ENCODE data around the gene KRTAP5-9.
"Not testable (repeated sequence)": the region's sequence is repeated elsewhere in the genome, so short reads cannot be mapped to it uniquely, and the experiment has no call there.

The KRTAP5-9 gene

DNA sequence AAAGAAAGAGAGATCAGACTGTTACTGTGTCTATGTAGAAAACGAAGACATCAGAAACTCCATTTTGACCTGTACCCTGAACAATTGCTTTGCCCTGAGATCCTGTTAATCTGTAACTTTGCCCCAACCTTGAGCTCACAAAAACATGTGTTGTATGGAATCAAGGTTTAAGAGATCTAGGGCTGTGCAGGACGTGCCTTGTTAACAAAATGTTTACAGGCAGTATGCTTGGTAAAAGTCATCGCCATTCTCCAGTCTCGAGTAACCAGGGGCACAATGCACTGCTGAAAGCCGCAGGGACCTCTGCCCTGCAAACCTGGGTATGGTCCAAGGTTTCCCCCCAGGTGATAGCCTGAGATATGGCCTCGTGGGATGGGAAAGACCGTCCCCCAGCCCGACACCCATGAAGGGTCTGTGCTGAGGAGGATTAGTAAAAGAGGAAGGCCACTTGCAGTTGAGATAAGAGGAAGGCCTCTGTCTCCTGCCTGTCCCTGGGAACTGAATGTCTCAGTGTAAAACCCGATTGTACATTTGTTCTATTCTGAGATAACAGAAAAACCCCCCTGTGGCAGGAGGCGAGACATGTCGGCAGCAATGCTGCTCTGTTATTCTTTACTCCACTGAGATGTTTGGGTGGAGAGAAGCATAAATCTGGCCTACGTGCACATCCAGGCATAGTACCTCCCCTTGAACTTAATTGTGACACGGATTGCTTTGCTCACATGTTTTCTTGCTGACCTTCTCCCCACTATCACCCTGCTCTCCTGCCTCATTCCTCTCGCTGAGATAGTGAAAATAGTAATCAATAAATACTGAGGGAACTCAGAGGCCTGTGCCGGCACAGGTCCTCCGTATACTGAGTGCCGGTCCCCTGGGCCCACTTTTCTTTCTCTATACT is 13.3 kb upstream of the KRTAP5-9 start:
- DNase-seq (ENCODE audit: low spot score) = not testable (repeated sequence)

DNA sequence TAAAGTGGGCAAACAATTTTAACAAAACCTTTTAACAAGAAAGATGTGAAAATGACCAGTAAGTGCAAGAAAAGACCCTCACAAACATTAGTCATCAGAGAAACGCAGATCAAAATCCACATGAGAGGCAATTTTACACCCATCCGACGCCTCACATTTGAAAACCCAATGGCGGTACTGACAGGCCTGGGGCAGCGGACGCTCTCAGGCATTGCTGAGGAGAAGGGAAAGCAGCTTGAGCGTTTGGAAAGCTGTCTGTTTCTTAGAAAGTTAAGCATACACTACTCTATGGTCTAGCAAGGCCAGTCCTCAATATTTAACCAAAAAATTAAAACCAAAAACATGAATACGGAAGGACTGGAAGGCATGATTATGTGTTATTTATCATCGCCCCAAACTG is 12.4 kb upstream of the KRTAP5-9 start:
- no peak for DNase-seq (ENCODE audit: low spot score)

DNA sequence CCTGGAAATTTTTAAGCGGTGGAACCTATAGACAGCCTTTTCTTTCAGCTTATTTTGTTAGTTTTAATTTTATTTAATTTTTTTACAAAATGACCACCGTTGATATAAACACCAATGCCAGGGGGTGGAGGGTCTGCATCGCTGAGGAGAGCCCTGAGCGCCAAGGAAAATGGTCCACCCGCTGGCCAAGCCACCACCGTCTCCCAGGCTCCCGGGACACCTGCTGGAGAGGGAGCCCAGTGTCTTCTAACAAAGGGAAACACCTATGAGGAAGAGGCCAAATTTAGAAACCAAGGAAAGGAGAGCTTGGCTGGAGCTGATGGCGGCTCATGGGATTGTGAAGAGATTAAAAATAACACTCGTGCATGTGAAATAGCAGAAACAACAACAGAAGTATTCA is 10.7 kb upstream of the KRTAP5-9 start:
- DNase-seq (ENCODE audit: low spot score) = no peak

DNA sequence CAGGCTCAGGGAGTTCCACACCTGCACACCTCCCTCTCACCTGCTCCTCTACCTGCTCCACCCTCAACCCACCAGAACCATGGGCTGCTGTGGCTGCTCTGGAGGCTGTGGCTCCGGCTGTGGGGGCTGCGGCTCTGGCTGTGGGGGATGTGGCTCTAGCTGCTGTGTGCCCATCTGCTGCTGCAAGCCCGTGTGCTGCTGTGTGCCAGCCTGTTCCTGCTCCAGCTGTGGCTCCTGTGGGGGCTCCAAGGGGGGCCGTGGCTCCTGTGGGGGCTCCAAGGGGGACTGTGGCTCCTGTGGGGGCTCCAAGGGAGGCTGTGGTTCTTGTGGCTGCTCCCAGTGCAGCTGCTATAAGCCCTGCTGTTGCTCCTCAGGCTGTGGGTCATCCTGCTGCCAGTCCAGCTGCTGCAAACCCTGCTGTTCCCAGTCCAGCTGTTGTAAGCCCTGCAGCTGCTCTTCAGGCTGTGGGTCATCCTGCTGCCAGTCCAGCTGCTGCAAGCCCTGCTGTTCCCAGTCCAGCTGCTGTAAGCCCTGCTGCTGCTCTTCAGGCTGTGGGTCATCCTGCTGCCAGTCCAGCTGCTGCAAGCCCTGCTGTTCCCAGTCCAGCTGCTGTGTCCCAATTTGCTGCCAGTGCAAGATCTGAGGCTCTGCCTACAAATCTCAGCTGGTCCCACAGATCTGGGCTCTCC is 10.1 kb upstream of the KRTAP5-9 start, which contains the start of gene KRTAP5-8:
TSS of gene KRTAP5-8 (plus strand) at position 49 of the 689 bp plus-strand sequence. CDS start at position 80, 31 bp downstream.
- DNase-seq (ENCODE audit: low spot score) = not testable (repeated sequence)

DNA sequence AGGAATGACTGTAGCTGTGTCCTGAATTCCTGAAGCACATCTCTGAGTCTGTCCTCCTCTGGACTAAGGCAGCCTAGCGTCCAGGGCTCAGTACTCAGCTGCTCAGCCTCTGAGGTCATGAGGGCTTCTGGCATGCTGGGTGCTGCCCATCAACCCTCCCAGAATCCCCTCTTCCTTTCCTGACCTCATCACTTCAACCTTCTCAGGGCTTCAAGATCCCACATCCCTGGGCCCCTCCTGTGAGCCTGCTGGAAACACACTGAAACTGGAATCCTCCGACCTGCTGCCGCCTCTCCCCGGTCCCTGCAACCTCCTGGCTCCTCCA is 9.6 kb upstream of the KRTAP5-9 start:
- no peak for DNase-seq (ENCODE audit: low spot score)

DNA sequence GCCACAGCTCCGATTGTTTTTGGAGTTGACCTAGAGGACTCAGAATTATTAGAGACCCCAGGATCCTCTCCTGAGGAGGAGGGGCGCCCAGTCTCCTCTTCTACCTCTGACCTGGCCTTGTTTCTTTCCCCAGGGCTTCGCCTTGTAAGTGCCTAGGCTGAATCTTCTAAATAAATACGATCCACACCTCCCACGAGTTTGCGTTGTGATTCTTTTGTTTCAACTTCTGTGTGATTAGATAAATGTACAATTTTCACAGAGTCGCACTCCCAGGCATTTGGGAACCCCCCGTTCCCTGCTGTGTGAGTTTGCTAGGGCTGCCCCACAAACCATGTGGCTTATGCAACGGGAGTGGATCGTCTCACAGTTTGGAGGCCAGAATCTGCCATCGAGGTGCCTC is 9.2 kb upstream of the KRTAP5-9 start:
- DNase-seq (ENCODE audit: low spot score) = no peak

DNA sequence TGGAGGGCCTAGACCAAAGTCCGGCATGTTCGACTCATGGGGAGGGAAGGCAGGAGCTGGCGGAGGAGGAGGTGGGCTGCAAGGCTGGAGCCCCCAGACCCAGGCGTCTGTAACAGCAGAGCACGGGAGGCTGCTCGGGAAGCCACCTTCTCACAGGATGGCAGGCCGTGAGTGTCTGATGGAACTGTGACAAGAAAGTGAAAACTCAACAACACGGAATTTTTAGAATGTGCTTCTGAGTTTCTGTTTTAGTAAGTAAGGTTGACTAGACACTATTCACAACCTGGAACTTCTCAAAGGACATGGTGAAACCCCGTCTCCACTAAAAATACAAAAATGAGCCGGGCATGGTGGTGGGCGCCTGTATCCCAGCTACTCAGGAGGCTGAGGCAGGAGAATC is 8.2 kb upstream of the KRTAP5-9 start:
- DNase-seq (ENCODE audit: low spot score) = not testable (repeated sequence)

DNA sequence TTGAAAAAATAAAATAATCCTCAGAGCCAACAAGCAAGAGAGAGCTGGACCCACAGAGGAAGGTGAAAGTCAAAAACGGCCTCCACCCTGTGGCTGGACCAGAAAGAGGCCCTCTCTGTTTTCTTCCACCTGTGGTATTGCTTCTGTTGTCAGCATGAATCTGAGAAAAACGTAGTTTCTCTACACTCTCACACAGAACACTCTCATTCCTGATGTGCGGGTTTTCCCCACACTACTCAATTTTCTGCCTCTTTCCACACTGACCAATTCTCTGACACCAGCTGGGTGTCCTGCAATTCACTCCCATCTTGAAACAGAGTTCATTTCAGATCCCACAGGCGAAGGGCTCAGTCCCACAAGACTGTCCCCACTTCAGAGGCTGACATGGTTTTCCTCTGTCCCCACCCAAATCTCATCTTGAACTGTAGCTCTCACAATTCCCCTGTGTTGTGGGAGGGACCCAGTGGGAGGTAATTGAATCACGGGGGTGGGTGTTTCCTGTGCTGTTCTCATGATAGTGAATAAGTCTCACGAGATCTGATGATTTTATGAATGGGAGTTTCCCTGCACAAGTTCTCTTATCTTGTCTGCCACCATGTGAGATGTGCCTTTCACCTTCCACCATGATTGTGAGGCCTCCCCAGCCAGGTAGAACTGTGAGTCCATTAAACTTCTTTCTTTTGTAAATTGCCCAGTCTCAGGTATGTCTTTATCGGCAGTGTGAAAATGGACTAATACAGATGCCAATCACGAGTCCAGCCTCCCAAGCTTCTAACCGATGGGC is 7.5 kb upstream of the KRTAP5-9 start:
- not testable (repeated sequence) for DNase-seq (ENCODE audit: low spot score)

DNA sequence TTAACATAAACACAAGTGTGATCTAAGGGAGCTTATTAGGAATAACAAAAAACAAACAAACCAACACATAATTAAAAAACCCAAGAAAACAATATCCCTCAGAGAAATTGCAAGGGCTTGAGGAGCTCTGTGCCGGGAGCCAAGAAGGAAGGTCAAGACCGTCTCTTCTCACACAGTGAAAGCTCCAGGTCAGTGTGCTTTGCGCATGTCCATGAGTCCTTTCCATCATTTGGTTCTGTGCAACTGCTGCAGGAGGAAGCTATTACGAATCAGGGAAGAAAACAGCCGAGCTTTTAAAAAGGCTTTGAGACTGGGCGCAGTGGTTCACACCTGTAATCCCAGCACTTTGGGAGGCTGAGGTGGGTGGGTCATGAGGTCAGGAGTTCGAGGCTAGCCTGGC is 5.8 kb upstream of the KRTAP5-9 start:
- no peak for DNase-seq (ENCODE audit: low spot score)

DNA sequence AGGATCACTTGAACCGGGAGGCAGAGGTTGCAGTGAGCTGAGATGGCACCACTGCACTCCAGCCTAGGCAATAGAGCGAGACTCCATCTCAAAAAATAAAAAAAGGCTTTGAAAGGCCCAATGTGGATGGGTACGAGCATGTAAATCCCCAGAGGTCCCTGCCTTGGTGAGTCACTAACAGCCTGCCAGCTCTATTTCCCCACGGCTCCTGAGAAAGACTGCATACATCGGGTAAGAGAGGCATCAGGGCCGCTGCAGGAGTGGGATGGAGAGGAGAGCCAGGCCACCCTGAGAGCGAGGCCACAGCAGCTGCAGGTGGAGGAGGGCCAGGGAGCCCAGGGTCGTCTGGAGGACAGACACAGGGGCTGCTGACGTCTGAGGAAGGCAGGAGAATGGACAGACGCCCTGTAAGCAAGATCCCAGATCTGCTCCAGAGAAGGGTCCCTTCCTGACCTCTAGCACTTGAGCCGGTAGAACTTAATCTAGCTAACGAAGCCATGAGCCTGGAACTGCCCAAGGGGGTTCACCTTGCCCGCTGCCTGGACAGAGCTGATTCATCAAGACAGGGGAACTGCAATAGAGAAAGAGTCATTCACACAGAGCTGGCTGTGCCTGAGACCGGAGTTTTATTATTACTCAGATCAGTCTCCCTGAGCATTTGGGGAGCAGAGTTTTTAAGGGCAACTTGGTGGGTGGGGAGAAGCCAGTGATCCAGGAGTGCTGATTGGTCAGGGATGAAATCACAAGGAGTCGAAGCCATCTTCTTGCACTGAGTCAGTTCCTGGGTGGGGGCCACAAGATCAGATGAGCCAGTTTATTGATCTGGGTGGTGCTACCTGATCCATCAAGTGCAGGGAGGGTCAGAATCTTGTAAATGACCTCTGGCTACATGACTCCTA is 5.1 kb upstream of the KRTAP5-9 start:
- DNase-seq (ENCODE audit: low spot score) = no peak

DNA sequence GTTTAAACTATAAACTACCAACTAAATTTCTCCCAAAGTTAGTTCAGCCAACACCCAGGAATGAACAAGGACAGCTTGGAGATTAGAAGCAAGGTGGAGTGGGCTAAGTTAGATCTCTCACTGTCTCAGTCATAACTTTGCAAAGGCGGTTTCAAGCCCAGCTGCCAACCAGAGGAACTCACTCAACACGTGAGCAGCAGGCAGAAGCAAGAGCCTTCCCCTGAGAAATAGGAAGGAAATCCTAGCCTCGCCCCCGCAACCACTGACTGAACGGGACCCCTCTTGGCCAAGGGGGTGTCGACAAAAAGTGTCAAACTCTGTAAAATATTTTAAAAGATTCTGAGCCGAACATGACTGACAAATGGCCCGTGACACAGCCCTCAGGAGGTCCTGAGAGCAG is 4.4 kb upstream of the KRTAP5-9 start:
- no peak for DNase-seq (ENCODE audit: low spot score)

DNA sequence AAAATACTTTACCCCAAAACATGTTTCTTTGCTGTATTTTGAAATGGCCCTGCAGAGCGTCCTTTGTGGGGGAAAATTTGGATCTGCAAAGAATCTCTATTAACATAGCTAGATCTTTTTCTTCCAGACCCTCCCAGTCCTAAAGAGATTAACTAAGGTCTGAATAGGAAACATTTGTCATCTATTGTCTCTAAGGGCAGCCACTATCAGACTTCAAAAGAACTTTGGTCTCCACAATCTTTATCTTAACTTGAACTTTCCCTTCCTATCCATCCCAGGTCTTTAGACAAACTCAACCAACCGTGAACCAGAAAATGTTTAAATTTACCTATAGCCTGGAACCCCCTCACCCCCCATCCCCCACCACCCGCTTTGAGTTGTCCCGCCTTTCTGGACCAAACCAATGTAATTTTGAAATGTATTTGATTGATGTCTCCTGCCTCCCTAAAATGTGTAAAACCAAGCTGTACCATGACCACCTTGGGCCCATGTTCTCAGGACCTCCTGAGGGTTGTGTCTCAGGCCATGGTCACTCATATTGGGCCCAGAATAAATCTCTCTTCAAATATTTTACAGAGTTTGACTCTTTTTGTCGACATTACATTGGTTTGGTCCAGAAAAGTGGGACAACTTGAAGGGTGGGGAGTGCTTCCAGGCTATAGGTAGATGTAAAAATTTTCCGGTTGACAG is 3.5 kb upstream of the KRTAP5-9 start:
- no peak for DNase-seq (ENCODE audit: low spot score)

DNA sequence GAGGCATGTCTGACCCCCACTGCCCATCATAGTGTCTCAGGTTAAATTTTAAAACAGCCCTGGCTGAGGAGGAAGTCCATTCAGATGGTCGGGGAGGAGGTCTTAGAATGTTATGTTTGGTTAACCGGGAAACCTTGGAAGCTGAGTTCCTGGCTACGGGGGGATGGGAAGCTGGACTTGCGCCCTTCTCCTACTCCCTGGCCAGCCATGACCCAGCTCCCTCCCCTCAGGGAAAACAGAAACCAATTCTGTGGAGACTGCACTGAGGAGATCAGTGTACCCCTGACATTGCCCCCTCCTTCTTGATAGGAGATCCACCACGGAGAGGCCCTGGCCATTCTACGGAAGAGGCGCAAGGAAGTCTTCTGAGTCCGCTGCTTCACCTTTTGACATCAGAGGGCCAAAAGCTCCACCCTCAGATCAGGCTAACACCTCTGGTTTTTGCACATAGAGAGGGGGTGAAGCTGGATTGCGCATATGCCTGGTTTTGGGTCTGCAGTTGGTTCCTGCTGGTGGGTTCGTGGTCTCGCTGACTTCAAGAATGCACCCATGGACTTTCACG is 2.7 kb upstream of the KRTAP5-9 start:
- no peak for DNase-seq (ENCODE audit: low spot score)

DNA sequence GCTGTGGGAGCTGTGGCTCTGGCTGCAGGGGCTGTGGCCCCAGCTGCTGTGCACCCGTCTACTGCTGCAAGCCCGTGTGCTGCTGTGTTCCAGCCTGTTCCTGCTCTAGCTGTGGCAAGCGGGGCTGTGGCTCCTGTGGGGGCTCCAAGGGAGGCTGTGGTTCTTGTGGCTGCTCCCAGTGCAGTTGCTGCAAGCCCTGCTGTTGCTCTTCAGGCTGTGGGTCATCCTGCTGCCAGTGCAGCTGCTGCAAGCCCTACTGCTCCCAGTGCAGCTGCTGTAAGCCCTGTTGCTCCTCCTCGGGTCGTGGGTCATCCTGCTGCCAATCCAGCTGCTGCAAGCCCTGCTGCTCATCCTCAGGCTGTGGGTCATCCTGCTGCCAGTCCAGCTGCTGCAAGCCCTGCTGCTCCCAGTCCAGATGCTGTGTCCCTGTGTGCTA is 514 bp downstream of the KRTAP5-9 start:
- DNase-seq (ENCODE audit: low spot score) = no peak

DNA sequence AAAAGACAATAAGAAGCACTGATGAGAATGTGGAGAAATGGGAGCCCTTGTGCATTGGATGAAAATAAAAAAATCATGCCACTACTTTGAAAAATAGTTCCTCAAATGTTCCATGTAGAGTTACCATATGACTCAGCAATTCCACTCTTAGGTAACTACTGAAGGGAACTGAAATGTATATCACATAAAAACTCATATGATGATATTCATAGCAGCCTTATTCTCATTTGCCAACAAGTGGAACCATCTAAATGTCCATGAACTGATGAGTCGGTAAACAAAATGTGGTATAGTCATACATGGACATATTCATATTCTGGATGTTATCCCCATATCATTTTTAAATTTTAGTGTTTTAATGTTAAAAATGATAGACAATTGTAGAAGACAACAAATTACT is 3.5 kb downstream of the KRTAP5-9 start:
- no peak for DNase-seq (ENCODE audit: low spot score)

DNA sequence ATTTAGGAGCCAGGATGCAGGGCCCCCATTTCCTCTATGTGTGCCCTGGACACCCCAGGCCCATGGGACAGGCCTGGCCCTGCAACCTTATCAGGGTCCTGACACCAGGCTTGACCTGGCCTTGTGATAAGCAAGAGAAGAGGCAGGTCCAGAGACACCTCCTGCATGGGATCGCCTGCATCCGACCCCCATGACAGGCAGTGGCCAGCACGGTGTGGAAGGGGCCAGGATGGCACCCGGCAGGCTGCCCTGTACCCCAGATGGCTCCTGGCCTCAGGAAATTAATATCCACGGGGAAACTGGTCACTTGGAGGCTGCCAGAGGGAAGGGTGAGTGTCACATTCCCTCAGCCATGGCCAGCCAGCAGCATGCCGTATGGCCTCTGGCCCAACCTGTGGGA is 6.8 kb downstream of the KRTAP5-9 start:
- DNase-seq (ENCODE audit: low spot score) = no peak

DNA sequence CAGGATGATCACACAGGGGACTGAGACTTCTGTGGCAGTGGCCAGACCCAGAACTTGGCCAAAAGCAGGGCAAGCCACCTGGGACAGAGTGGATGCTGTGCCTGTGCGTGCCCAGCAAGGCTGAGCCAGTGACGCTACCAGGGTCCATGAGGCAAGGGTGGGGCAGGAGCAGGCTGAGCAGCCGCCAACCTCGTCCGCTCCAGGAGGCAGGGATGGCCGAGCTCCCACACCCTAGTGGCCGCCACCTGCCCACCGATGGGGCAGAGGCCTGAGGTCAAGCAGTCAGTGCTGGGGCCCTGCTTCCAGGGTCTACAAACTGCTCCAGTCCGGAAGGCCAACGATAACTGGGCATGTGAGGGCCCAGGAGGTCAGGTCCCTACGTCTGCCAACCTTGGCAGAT is 7.3 kb downstream of the KRTAP5-9 start:
- no peak for DNase-seq (ENCODE audit: low spot score)

DNA sequence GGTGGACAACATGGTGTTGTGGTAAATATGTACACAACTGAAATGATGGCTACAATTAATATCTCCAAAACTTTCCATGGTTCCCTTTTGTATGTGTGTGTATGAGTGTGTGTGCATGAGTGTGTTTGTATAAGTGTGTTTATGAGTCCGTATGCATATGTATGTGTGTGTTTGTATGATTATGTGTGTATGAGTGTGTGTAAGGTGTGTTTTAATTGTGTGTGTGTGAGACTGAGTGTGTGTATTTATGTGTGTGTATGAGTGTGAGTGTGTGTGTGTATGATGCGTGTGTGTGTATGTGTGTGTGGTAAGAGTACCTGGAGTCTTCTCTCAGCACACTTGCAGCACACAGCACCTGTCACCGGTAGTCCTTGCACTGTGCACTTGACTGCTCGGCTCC is 7.8 kb downstream of the KRTAP5-9 start:
- DNase-seq (ENCODE audit: low spot score) = no peak

DNA sequence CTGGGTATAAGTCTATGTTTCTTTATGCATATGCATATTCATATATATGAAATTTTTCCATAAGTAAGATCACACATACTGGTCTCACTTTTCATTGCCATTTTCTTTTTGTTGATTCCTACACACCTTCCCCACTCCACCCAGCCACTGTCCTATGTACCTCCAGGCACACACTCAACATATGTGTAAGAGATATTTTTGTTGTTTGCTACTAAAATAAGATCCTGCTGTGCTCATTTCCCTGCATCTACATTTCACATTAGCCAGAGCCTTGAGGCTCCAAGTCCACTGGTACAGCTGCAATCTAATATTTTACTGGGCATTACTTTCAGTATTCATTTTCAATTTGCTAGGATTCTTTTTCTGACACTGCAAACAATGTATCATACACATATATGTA is 9.0 kb downstream of the KRTAP5-9 start:
- no peak for DNase-seq (ENCODE audit: low spot score)

DNA sequence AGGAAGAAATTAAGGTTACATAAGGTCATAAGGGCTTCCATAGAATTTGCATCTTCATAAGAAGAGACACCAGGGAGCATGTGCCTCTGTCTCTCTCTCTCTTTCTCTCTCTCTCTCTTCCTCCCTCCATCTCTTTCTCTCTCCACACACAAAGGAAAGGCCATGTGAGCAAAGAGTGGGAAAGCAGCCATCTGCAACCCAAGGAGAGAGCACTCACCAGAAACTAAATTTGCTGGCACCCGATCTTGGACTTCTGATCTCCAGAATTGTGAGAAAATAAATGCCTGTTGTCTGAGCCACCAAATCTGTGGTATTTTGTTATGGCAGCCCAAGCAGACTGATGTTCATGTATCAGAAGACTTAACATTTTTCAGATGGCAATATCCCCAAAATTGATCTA is 10.8 kb downstream of the KRTAP5-9 start:
- peak; percentile 42 for DNase-seq (ENCODE audit: low spot score)

DNA sequence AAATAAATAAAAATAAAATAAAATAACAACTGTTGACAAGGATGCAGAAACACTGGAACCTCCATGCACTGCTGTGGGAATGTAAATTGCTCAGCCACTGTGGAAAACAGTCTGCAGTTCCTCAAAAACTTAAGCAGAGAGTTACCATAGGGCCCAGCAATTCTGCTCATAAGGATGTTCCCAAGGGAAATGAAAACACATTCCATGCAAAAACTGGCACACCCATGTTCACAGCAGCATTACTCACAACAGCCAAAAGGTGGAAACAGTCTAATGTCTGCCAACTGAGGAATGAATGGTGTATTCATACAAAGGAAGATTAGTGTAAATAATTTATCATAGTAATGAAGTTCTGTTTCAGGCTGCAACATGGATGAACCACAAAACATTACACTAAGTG is 13.9 kb downstream of the KRTAP5-9 start:
- DNase-seq (ENCODE audit: low spot score) = no peak
